C4-2B (cell line): ENCODE measurements around the gene IQGAP2.

Experiments
- ZFX ChIP-seq: fragments of 450-650 bp; IDR thresholded peaks from 2 replicates; pipeline ENCODE4 v1.6.1; 2017
- TF ChIP-seq, protein P1 (sequence below): fragments of 450-650 bp; conservative IDR thresholded peaks from 2 replicates; pipeline ENCODE4 v1.5.1; 2017; ENCODE audit warnings: mild to moderate bottlenecking

DNA sequence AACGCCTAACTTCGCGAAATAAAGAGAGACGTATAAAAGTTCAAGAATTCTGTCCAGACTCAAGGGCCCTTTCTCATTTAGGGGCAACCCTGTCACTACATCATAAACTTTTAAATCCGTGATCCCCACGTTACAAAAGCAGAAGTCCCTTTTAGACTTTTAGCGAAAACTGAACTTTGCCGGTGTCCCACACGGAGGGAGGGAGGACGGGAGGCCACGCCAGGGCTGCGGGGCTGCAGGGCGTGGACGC lies 312.3 kb downstream of the IQGAP2 start:
- TF ChIP-seq, protein P1, sequence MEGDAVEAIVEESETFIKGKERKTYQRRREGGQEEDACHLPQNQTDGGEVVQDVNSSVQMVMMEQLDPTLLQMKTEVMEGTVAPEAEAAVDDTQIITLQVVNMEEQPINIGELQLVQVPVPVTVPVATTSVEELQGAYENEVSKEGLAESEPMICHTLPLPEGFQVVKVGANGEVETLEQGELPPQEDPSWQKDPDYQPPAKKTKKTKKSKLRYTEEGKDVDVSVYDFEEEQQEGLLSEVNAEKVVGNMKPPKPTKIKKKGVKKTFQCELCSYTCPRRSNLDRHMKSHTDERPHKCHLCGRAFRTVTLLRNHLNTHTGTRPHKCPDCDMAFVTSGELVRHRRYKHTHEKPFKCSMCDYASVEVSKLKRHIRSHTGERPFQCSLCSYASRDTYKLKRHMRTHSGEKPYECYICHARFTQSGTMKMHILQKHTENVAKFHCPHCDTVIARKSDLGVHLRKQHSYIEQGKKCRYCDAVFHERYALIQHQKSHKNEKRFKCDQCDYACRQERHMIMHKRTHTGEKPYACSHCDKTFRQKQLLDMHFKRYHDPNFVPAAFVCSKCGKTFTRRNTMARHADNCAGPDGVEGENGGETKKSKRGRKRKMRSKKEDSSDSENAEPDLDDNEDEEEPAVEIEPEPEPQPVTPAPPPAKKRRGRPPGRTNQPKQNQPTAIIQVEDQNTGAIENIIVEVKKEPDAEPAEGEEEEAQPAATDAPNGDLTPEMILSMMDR, result no peak
- no peak for TF ChIP-seq ZFX
